Suprapubic skin (tissue), 3 donors: Measurements from ENCODE around the gene PIAS1.

Source experiments
- CTCF ChIP-seq, 2 donors: fragments of 200-600 bp in 1 of 2; fragments of 450-650 bp in 1 of 2; sonication (generic) in 1 of 2; IDR thresholded peaks; one replicate each; pipeline ENCODE4 v1.5.1; 2016 to 2019; ENCODE audit warnings: antibody characterized with exemption in 2 of 2, mild to moderate bottlenecking in 1 of 2, moderate library complexity in 1 of 2
- POLR2AphosphoS5 ChIP-seq, 3 donors: sonication (generic); formaldehyde crosslinking; IDR thresholded peaks; one replicate each; pipeline ENCODE4 v1.6.1; 2017; ENCODE audit warnings: antibody characterized with exemption in 3 of 3

- no peak for TF ChIP-seq CTCF (IDR thresholded peaks at IDR 0.05)
- TF ChIP-seq POLR2AphosphoS5 (IDR thresholded peaks at IDR 0.05) = no peak
Observed at GRCh38 chr15:68025835-68026424, 28.2 kb upstream of the PIAS1 start.
